SH-SY5Y (cell line): ENCODE data around the gene ELOVL1.

Source experiments
- GATA2 ChIP-seq: IDR thresholded peaks from 2 replicates; pipeline ENCODE4 v1.6.1; 2011; ENCODE audit warnings: mild to moderate bottlenecking, low read depth, low read length
- GATA3 ChIP-seq: IDR thresholded peaks from 2 replicates; pipeline ENCODE4 v1.6.1; 2011; ENCODE audit warnings: low read depth, mild to moderate bottlenecking, low read length, moderate library complexity

DNA sequence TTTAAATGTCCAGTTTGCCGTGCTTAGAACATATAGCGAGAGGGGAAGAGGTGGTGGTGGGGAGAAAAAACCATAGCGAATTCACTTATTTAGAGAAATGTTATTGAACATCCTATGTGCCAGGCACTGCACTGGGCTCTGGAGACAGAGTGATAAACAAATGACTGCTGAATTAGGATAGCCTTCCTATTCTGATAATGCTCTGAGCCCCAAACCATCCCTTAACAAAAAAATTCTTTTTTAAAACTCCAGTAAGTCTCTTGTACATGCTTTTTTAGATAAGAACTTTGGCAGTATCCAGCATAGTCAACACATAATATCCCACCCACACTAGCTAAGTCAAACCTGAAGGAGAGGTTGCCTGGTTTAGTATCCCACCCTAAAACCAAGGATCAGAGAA lies 30.4 kb upstream of the ELOVL1 start:
- TF ChIP-seq GATA2 (no peak), GATA3 (no peak)
